GM12891 (cell line): ENCODE measurements around the gene PLEKHG2.

Experiments
- PAX5 ChIP-seq: IDR thresholded peaks from 2 replicates; pipeline ENCODE4 v1.6.1; 2011; ENCODE audit warnings: low read length, moderate library complexity, mild to moderate bottlenecking; ENCODE audit not compliant: insufficient read depth, severe bottlenecking
- POLR2A ChIP-seq: IDR thresholded peaks from 2 replicates; pipeline ENCODE4 v1.6.1; 2011; ENCODE audit warnings: low read depth, low read length, control low read depth
- POLR2AphosphoS5 ChIP-seq: IDR thresholded peaks from 2 replicates; pipeline ENCODE4 v1.6.1; 2011; ENCODE audit warnings: low read depth, low read length, control low read depth
- POU2F2 ChIP-seq: IDR thresholded peaks from 2 replicates; pipeline ENCODE4 v1.6.1; 2011; ENCODE audit warnings: low read depth, mild to moderate bottlenecking, control low read depth, low read length, moderate library complexity
- SPI1 ChIP-seq: IDR thresholded peaks from 2 replicates; pipeline ENCODE4 v1.6.1; 2011; ENCODE audit warnings: low read depth, low read length, control low read depth
- TAF1 ChIP-seq: IDR thresholded peaks from 2 replicates; pipeline ENCODE4 v1.6.1; 2011; ENCODE audit warnings: low read depth, low read length, control low read depth

DNA sequence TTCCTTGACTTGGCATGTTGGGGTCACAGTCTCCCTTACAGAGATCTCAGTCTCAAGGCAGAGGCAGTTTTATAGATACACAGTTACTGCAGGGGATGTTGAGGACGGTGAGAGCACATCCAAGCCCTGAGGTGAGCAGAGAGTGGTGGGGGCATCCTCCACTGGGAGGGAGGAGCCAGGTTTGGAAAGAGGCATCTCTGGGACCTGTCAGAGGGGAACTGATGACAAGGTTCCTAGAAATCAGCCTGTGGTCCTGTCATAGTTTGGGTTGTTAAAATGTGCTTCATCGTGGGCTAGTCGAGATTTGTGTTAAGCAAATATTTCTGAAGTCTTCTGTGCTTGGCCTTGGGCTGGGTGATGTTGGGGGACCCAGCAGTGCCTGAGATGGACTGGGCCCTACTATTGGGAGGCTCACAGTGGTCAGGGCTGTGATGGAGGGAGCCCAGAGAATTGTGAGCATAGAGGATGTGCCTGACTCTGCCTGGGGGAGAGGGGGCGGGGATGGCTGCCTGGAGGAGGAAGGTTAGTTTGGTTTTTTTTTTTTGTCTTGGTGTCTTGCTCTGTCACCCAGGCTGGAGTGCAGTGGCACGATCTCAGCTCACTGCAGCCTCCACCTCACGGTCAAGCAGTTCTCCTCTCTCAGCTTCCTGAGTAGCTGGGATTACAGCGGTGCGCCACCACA, 36.8 kb downstream of the PLEKHG2 start:
- TF ChIP-seq POLR2A (no peak), POLR2AphosphoS5 (no peak), TAF1 (no peak), POU2F2 (no peak), SPI1 (no peak), PAX5 (no peak)
